Measurements from ENCODE around the gene RBPJ. TPM values are rescaled to one million over a fixed set of nuclear protein-coding genes. Genes with fewer than 3 reads are reported as not detected.

RBPJ gene
- total RNA-seq, 4 donors from 2014 or later = 115 to 214 (median 173) TPM

GRCh38 chr4:26368685-26369084 is 47.9 kb downstream of the RBPJ start:
- no peak for TF ChIP-seq CTCF (IDR thresholded peaks at IDR 0.05; ENCODE audit: low read depth)

- no peak for TF ChIP-seq CTCF (IDR thresholded peaks at IDR 0.05; ENCODE audit: low read depth)
These were observed 48.3 kb downstream of the RBPJ start for GRCh38 chr4:26369132-26369531.

- no peak for TF ChIP-seq CTCF (IDR thresholded peaks at IDR 0.05; ENCODE audit: low read depth)
These were observed 48.8 kb downstream of the RBPJ start for GRCh38 chr4:26369581-26369980.

- no peak for TF ChIP-seq CTCF (IDR thresholded peaks at IDR 0.05; ENCODE audit: low read depth)
These were observed 51.3 kb downstream of the RBPJ start for GRCh38 chr4:26372076-26372475.

GRCh38 chr4:26372525-26373172 is 51.8 kb downstream of the RBPJ start:
- TF ChIP-seq CTCF (IDR thresholded peaks at IDR 0.05; ENCODE audit: low read depth) = no peak

GRCh38 chr4:26375551-26375950 is 54.7 kb downstream of the RBPJ start:
- no peak for TF ChIP-seq CTCF (IDR thresholded peaks at IDR 0.05; ENCODE audit: low read depth)

- TF ChIP-seq CTCF (IDR thresholded peaks at IDR 0.05; ENCODE audit: low read depth) = no peak
These were observed 56.8 kb downstream of the RBPJ start for GRCh38 chr4:26377328-26378311.
